ENCODE data around the gene NEU4. TPM values are rescaled to one million over a fixed set of nuclear protein-coding genes. Genes with fewer than 3 reads are reported as not detected.

NEU4 gene
- total and polyA plus RNA-seq, 11 donors = 0.07 to 1.4 (median 0.45) TPM; not detected in 4

DNA sequence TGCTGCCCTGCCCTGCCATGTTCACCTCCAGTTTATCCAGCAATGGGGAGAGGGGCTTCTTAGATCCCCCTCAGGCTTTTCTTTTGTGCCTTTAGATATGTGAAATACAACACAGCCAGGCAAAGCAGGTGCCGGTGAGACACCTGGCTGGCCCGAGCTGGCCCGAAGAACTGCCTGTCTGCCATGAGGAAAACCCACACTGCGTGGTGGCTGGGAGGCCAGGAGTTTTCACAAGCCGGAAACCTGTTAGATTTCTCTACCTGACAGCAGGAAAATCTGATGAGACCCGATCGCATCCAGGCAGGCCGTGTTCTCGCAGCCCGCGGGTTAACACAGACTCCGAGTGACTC lies 38.1 kb upstream of the NEU4 start:
- intact Hi-C loops (cut with DNase I) = no loop called here
- H3K27me3 ChIP-seq = peaks cover 0 to 41% (median 13%) of the 10 kb centered on the region in 9 donors
- H3K4me3 ChIP-seq = no peak overlapping the region
- TF ChIP-seq POLR2A (IDR thresholded peaks at IDR 0.05) (no peak), CTCF (IDR thresholded peaks at IDR 0.05) (no peak)
- no peaks in the 10 kb centered on the region for H3K9me3 ChIP-seq
- 87 to 94% (median 93%) methylated on average over 12 of the region's 12 CpGs for WGBS, 4 donors
- no peak overlapping the region for H3K27ac ChIP-seq
- H3K4me1 ChIP-seq = peaks cover 0 to 10% (median 0%) of the 10 kb centered on the region in 12 donors
- ATAC-seq (no peak), DNase-seq (no peak)
- H3K36me3 ChIP-seq = peaks cover 0 to 5% (median 0%) of the 10 kb centered on the region in 9 donors

- no peaks in the 10 kb centered on the region for H3K9me3 ChIP-seq
- peaks cover 0 to 47% (median 14%) of the 10 kb centered on the region in 9 donors for H3K27me3 ChIP-seq
- ATAC-seq (peak in 3 of 4 donors; percentile 5 to 32 (median 23)), DNase-seq (no peak)
- intact Hi-C loops (cut with DNase I) = no loop called here
- peaks cover 0 to 5% (median 0%) of the 10 kb centered on the region in 9 donors for H3K36me3 ChIP-seq
- no peak overlapping the region for H3K27ac ChIP-seq
- TF ChIP-seq CTCF (IDR thresholded peaks at IDR 0.05) (no peak), POLR2A (IDR thresholded peaks at IDR 0.05) (no peak)
- peaks cover 0 to 10% (median 0%) of the 10 kb centered on the region in 12 donors for H3K4me1 ChIP-seq
- H3K4me3 ChIP-seq = no peak overlapping the region
- 66 to 73% (median 70%) methylated on average over 27 to 38 of the region's 38 CpGs for WGBS, 4 donors
These were observed 37.5 kb upstream of the NEU4 start for GRCh38 chr2:241771286-241772062.

DNA sequence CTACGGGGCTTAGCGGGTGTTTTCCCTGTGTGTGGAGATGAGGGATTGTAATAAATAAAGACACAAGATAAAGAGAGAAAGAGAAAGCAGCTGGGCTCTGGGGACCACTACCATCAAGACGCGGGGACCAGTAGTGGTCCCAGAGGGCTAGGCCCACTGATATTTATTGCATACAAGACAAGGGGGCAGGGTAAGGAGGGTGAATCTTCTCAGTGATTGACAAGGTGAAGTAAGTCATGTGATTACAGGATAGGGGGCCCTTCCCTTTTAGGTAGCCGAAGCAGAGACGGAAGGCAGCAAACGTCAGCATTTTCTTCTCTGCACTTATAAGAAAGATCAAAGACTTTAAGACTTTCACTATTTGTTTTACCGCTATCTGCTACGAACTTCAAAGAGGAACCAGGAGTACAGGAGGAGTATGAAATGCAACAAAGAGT lies 36.9 kb upstream of the NEU4 start:
- Histone ChIP-seq H3K27ac (no peak overlapping the region), H3K4me3 (no peak overlapping the region), H3K36me3 (peaks cover 0 to 5% (median 0%) of the 10 kb centered on the region in 9 donors), H3K27me3 (peaks cover 0 to 53% (median 17%) of the 10 kb centered on the region in 9 donors), H3K4me1 (peaks cover 0 to 10% (median 0%) of the 10 kb centered on the region in 12 donors), H3K9me3 (no peaks in the 10 kb centered on the region)
- DNase-seq (no peak), ATAC-seq (no peak)
- 51 to 64% (median 58%) methylated on average over 9 of the region's 9 CpGs for WGBS, 4 donors
- no peak for TF ChIP-seq CTCF (IDR thresholded peaks at IDR 0.05)
- TF ChIP-seq POLR2A (IDR thresholded peaks at IDR 0.05) = no peak
- intact Hi-C loops (cut with DNase I) = no loop called here

DNA sequence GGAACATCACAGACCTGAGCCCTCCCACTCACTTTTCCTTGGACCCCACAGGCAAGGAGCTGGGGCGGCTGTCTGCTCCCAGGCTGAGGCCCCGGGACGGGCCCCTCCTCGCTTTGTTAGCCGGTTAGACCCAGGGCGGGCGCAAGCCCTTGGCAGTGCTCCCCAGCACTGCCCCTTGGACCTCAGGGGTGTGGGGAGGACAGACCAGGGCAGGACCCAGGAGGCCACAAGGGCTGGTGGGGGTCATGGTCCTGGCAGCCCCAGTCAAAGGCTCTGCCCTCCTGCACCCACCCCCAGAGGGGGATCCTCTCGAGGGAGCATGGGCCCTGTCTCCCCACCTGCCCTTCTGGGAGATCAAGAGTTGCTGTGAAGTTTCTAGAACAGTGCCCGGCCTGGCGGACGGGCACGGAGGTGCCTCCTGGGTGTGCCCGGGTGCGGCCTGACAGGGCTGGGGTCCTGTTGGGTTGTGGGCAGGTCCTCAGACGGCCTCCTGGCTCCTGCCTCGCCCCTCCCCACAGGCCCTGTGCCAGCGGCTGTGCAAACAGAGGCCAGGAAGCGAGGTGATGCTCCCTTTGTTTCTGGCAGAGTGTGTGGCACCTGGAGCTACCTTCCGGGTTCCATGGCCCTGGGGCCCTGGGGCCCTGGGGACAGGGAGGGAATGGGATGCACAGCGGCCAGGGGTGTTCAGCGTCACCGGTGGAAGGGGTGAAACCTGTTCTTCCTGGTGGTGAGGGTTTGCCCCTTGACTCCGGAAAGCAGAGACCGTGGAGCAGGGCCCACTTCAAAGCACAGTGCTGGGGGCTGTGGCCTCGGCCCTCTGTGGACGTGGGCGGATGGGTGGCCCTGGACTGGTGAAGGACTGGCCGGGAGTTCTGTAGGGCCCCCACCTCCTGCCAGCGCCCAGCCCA lies 35.2 kb upstream of the NEU4 start:
- DNase-seq (peak in 1 of 5 donors; percentile 62), ATAC-seq (no peak)
- Histone ChIP-seq H3K9me3 (no peaks in the 10 kb centered on the region), H3K4me1 (peaks cover 0 to 10% (median 0%) of the 10 kb centered on the region in 12 donors), H3K27ac (no peak overlapping the region), H3K4me3 (no peak overlapping the region), H3K27me3 (peaks cover 0 to 57% (median 17%) of the 10 kb centered on the region in 9 donors), H3K36me3 (no peaks in the 10 kb centered on the region)
- 60 to 76% (median 71%) methylated on average over 12 to 29 of the region's 29 CpGs for WGBS, 4 donors
- TF ChIP-seq CTCF (IDR thresholded peaks at IDR 0.05) (no peak), POLR2A (IDR thresholded peaks at IDR 0.05) (no peak)
- intact Hi-C loops (cut with DNase I) = no loop called here

All from heart left ventricle (tissue), 16 donors.